ENCODE data around the gene NCOA5.

DNA sequence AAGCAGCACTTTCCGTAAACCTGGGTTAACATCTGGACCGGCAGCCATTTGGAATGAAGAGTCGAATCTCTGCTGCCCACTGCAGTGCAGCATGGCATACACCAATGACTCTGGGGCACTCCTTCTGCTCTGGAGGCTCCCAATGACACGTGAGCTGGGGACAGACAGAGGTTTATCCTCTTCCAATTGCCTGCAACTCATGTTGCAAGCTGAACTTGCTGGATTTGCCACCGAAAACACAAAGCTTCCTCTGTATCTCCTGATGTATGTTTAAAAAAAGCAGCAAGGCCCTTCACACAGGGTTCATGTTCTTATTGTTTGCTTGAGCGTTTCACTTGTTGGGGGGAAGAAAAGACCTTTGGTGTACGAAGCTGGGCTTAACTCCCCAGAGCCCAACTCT, 10.8 kb downstream of the NCOA5 start:
- TF ChIP-seq, protein P1, sequence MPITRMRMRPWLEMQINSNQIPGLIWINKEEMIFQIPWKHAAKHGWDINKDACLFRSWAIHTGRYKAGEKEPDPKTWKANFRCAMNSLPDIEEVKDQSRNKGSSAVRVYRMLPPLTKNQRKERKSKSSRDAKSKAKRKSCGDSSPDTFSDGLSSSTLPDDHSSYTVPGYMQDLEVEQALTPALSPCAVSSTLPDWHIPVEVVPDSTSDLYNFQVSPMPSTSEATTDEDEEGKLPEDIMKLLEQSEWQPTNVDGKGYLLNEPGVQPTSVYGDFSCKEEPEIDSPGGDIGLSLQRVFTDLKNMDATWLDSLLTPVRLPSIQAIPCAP (CRISPR knock-in tag; IDR thresholded peaks at IDR 0.05; ENCODE audit: borderline replicate concordance) = no peak
- TF ChIP-seq RAD21 (CRISPR knock-in tag; conservative IDR thresholded peaks at IDR 0.05 in 1 of 2, IDR thresholded peaks at IDR 0.05 in 1 of 2) (no peak), FOXM1 (IDR thresholded peaks at IDR 0.05; ENCODE audit: low read depth) (no peak), FOXM1 (CRISPR knock-in tag; IDR thresholded peaks at IDR 0.05; ENCODE audit: low read depth) (no peak), NCOA1 (IDR thresholded peaks at IDR 0.05; ENCODE audit: low read depth) (no peak), PTBP1 (IDR thresholded peaks at IDR 0.05; ENCODE audit: low read depth, low read length) (no peak), POLR2AphosphoS5 (IDR thresholded peaks at IDR 0.05; ENCODE audit: control insufficient read depth, insufficient read depth, low read depth, low read length) (no peak)
- TF ChIP-seq, protein P2, sequence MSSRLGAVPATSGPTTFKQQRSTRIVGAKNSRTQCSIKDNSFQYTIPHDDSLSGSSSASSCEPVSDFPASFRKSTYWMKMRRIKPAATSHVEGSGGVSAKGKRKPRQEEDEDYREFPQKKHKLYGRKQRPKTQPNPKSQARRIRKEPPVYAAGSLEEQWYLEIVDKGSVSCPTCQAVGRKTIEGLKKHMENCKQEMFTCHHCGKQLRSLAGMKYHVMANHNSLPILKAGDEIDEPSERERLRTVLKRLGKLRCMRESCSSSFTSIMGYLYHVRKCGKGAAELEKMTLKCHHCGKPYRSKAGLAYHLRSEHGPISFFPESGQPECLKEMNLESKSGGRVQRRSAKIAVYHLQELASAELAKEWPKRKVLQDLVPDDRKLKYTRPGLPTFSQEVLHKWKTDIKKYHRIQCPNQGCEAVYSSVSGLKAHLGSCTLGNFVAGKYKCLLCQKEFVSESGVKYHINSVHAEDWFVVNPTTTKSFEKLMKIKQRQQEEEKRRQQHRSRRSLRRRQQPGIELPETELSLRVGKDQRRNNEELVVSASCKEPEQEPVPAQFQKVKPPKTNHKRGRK (tag; IDR thresholded peaks at IDR 0.05) = no peak
